HG03045 (cell line): Measurements from ENCODE around the gene COA6.

Experiments
- ATAC-seq: cut with Tn5 transposase; IDR thresholded peaks from one replicate; pipeline ENCODE4 v1.9.1; 2021; ENCODE audit warnings: mild to moderate bottlenecking, moderate library complexity; ENCODE audit not compliant: unreplicated experiment

Gene COA6, protein sequence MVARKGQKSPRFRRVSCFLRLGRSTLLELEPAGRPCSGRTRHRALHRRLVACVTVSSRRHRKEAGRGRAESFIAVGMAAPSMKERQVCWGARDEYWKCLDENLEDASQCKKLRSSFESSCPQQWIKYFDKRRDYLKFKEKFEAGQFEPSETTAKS

DNA sequence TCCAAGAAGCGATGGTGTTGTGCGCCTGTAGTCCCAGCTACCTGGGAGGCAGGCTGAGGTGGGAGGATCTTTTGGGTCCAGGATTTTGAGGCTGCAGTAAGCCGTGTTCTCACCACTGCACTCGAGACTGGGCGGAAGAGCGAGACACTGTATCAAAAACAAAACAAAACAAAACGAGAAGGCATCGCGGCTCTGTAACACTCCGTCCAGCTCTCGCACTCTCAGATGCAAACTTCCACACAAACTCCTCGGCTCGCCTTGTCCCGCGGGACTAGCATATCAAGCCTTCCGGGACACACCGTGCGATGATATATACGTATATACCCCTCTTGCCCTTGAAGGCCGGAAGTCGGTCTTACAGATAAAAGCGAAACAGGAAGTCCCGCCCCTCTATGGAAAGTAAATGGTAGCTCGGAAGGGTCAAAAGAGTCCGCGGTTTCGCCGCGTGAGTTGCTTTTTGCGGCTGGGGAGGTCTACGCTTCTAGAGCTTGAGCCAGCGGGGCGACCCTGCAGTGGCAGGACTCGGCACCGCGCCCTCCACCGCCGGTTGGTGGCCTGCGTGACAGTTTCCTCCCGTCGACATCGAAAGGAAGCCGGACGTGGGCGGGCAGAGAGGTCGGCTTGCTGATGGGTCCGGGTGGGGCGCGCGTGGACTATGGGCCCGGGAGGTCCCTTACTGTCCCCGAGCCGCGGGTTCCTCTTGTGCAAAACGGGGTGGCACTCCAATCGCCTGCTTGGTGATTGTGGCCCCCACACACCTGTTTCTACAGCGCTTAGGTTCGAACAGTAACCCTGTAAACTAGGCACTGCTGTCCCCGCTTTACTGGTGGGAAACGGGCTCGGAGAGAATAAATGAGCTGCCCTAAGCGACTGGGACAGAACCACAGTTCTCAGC lies at the start of gene COA6:
COA6 (plus strand) TSS at position 393 of the 895 bp plus-strand sequence; CDS start at position 404, 11 bp downstream.
- peak; percentile 95 for ATAC-seq

DNA sequence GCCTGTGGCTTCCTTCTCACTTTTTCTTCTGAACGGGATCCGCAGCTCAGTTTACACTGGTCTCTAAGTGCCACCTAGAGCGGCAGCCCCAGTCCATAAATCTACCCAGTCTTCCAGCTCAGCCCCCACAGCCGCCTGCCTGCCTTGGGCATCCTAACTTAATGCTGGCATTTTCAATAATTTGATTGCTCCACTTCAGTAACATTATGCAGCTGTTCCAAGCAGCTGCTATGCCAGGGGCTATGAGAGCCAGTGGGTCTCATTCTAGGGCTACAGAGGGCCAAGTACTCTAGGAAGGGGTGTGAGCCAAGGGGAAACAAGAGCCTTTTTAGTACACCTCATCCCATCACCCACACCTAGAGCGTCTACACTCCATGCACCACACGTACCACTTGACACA lies 48.4 kb upstream of the COA6 start:
- no peak for ATAC-seq

DNA sequence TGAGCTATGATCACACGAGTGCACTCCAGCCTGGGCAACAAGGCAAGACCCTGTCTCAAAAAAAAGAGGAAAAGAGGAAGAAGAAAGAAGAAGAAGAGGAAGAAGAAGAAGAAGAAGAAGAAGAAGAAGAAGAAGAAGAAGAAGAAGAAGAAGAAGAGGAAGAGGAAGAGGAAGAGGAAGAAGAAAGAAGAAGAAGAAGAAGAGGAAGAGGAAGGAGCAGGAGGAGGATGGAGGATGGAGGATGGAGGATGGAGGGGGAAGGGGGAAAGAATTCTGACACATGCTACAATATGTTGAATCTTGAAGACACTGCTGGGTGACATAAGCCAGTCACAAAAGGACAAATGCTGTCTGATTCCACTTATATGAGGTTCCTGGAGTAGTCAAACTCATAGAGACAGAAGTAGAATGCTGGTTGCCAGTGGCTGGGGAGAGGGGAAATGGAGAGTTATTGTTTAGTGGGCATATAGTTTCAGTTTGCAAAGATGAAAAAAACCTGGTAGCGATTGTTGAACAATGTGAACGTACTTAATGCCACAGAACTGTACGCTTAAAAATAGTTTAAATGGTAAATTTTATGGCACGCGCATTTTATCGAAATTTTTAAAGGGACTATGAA lies 47.3 kb upstream of the COA6 start:
- ATAC-seq: peak; percentile 13

DNA sequence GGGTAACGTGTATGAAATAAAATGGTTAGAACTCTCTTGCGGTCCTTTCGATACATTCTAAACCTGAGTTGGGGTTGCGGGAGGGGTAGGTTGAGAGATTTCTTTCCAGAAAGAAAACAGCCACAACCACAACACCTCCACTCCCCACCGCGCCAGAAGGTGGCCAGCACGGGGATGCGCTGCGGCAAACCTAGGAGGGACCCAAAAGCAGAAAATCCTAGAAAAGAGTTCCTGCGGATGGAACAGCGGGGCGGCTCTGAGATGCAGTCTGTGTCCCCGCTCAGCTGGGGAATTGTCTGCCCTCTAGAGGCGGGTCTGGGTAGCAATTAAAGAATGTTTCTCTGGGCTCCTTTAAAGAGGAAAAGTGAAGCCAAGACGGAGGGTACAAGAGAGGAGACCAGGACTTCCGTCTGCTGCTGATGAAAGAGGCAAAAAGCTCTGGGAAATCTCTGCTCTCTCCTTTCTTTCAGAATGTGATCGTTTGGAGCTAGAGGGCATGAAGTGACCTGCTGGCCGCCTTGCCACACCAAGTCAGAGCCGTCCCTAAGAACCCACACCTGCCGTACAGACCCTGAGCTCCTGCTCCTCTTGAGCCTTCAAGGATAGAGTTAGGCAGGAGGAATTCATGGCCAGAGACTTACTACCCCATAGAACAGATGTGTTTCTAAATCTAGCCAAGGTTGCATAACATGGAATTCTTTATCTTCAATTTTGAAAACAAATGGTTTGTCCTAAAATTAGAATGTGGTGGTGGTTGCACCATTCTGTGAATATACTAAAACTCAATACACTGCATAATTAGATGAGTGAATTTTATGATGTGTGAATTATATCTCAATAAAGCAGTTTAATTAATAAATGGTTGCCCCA lies 46.5 kb upstream of the COA6 start:
- peak; percentile 77 for ATAC-seq

DNA sequence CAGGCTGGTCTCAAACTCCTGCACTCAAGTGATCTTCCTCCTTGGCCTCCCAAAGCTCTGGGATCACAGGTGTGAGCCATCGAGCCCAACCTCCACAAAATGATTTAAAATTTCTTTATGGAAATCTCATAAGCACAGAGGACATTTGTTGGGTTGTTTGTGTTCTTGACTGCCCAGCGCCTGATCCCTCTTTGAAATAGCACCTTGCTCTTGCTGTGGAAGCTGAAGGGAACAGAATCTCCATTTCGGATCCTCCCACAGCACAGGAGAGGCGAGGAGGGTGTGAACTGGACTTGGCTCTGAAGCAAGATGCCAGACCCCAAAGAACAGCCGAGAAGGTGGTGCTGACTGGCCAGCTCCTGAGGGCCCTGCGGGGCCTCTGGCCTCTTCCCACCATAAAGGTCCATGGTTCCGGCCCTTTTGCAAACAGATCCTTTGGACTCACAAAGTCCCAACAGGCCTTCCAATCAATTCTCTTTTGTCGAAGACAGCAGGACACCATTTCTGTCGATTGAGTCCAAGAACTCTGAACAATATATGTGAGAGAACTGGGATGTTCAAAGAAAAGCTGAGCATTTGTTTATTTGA lies 45.6 kb upstream of the COA6 start:
- ATAC-seq: no peak

DNA sequence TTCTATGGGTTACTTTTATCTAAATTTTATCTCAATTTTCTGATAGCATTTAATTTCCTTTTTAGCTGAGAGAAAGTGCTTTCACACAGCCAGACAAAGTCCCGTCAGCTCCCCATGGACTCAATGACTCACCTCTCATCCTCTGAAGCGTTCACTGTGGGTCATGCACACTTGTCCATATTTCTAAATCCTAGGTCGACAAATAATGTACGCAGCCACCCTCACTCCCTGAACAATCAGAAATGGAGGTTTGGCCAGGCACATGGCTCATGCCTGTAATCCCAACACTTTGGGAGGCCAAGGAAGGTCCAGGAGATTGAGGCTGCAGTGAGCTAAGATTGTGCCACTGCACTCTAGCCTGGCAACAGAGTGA lies 42.4 kb upstream of the COA6 start:
- ATAC-seq: no peak

DNA sequence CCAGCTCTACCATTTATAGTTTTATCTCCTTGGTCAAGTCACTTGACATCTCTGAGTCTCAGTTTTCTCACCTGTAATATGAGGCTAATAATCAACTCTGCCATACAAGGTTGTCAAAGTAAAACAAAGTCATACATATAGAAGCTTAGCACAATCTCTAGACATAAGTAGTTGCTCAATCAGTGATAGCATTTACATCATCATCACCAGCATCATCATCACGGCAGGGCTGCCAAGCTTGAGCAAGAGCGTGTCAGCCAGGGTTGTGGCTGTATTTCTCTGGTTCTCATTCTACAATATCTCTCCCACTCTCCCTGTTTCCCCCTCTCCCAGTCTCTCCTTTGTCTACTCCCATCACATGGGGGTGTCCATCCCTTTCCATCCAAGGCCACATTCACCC lies 41.7 kb upstream of the COA6 start:
- no peak for ATAC-seq

DNA sequence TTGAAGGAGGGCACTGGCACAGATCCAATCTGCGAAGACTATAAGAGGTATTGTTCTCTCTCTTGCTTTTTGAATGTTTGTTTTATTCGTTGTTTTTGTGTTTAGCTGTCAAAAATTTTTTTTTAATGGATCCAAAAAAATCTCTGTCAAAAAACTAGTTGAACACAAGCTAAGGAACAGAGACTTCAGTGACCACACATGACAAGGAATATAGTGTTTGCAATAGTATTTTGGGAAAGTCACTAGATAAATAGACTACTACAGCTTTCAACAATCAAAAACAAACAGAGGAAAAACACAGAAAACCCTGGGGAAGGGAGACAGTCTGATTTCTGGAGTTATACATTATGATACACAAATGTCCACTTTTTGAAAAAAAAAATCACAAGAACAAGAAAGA lies 36.9 kb upstream of the COA6 start:
- ATAC-seq: no peak

DNA sequence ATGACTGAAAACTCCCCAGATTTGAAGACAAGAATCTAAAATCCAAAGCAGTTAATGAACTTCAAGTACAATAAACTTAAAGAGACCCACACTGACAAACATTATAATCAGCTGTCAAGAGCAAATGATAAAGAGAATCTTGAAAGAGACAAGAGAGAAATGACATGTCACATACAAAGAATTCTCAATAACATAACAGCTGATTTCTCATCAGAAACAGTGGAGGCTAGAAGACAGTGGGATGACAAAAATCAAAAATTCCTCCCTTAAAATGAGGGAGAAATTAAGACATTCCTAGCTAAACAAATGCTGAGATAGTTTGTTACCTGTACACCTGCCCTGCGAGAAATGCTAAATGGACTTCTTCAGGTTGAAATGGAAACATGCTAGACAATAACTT lies 36.0 kb upstream of the COA6 start:
- no peak for ATAC-seq

DNA sequence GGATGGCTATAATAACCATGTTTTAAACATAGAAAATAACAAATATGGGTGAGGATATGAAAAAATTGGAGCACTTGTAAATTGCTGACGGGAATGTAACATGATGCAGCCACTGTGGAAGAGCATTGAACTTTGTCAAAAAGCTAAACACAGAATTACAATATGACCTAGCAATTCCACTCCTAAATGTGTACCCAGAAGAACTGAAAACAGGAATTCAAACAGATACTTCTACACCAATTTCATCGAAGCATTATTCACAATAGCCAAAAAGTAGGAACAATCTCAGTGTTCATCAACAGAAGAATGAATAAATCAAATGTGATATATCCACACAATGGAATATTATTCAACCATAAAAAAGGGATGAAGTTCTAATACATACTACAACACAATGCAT lies 32.7 kb upstream of the COA6 start:
- no peak for ATAC-seq

DNA sequence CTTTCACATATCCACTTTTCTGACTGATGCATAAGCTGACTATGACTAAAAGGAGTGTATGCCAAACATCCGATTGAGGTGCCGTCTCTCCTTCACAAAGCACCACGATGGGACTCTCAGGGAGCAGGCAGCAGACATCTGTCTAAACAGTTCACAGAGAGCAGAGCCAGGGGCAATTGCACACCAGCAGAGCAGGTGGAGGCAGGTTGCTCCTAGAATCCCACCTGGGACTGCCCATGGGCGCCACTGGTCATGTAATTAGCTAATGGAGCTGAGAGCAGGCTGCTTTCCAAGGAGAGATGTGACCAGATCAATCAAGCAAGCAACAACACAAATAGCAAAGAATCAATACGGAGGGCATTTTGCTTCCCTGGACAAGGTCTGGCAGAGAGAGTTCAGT lies 30.5 kb upstream of the COA6 start:
- ATAC-seq: no peak

DNA sequence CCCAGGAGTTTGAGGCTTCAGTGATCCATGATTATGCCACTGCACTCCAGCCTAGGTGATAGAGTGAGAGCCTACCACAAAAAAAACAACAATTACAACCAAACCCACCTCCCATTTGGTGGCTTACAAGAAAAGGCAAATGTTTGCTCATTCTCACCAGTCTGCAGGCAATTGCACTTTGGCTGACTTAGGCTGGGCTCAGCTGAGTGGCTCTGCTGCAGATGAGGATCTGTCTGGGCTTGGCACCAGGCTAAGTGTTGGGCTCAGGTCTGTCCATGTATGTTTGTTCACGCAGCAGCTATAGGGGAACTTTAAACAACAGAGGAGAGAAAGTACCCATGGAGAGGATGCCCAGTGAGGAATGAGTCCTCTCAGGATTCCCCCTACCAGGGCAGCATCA lies 28.0 kb upstream of the COA6 start:
- no peak for ATAC-seq

DNA sequence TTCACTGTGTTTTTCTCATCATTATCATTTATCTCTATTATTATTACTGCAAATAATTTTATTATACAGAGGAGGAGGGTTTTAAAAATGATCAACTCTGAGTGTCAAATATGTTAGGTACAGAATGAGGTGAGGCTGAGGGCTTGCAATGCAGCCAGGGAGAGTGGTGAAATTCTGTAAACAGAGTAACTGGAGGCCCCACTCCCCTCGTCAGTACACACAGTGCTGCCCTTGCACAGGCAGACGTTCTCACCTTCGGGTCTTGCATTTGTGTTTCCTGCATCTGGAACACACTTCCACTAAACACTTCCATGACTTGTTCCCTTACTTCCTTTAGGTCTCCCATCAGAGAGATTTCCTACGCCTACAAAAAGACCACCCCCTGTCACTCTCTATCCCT lies 24.3 kb upstream of the COA6 start:
- ATAC-seq: no peak

DNA sequence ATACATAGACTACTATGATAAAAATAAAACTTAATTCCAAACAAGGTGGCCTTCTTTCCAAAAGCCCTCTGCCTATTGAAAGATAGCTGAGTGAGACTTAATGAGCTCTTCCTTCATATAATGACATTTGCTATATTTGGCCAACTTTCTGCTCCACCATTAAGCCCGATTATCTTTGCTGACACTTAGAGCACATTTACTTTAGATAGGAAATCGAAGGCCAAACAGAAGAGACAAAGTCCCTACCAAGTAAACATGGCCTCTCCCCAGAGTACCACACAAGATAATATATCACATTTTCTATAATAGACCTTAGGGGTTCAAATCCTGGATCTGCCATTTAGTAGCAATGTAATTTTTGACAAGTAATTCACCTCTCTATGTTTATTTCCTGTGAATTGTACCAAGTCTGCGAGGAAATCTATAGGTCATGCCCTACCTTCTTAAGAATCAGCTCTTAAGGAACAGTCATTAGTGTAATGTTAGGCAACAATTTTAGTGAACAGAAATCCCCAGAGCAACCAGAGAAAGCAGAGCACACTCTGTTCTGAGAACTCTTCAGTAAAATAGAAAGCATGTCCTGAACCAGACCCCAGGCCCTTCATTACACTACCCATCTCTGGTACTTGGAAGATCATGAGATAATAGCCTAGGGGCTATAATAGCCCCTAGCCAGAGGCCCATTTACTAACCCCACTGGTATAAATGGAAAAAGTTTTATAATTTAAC lies 17.3 kb upstream of the COA6 start:
- ATAC-seq: no peak

DNA sequence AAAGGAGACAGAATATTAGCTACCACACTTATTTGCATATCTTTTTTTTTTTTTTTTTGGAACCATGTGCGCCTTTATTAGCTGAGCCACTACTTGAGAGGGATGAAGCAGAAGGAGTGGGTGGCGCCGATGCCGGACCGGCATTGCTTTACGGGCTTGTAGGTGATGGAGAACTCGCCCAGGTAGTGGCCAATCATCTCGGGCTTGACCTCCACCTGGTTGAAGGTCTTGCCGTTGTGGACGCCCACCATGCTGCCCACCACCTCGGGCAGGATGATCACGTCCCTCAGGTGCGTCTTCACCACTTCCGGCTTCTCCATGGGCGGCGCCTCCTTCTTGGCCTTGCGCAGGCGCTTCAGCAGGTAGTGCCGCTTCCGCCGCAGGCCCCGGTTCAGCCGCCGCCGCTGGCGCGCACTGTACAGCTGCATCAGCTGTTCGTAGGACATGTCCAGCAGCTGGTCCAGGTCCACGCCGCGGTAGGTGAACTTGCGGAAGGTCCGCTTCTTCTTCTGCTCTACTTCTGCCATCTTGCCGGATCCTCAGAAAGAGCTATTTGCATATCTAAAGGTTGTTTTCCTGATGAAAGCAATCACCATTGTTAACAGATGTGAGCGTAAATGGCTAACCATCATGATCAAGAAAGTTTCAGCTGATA lies 16.5 kb upstream of the COA6 start:
- ATAC-seq: peak; percentile 68

DNA sequence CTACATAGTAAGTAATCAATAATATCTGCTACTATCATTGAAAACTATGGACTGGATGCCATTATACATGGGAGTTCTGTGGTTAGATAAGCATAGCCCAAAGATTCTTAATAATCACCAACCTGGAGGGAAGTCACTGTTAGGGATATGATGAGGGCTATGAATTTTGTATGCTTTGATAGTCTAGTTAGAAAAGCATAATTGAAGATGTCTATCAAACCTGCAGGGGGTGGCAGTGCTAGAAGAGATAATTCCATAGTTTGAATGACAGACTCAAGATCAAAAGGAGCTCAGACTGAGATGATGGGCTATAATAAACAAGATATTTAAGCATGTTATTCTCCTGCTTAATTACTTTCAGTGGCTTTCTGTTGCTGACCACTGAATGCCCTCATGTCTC lies 15.4 kb upstream of the COA6 start:
- no peak for ATAC-seq

DNA sequence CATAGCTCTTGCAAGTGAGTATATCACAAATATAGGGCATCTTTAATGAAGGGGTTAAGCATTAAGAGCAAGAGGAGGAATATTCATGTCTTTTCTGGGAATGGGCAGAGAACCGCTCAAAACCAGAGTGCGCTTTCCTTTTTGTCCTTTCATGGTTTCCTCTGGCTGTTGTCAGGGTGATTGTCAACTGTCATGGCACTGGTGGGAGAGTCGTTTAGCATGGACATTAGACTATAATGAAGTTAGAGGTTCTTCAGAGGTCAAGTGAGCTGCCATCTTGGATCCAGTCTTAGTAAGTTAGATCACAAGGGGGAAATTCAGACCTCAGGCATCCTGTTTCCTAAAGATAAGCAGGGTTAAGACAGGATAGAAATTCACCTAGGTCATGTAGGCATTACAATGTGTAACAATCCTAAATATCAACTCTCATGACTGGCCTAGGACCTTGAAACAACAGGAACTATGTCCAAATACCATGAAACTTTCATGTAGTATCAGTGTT lies 12.1 kb upstream of the COA6 start:
- no peak for ATAC-seq

DNA sequence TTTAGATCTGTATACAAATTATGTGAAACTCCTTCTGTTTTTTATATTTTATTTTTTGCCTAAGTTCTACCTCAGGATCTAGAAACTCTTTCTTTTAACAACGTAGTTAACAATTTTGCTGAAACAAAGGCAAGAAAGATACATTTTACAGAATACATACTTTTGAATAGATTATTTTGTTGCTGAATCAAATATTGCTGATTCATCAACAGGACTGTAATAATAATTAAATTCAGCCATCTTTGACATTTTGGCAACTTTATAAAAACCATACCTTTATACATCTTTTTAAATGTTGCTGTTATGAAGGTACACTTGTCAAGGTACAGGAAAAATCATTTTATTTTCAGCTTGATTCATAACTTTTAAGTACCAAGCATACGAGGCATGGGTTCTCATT lies 10.7 kb upstream of the COA6 start:
- ATAC-seq: no peak

DNA sequence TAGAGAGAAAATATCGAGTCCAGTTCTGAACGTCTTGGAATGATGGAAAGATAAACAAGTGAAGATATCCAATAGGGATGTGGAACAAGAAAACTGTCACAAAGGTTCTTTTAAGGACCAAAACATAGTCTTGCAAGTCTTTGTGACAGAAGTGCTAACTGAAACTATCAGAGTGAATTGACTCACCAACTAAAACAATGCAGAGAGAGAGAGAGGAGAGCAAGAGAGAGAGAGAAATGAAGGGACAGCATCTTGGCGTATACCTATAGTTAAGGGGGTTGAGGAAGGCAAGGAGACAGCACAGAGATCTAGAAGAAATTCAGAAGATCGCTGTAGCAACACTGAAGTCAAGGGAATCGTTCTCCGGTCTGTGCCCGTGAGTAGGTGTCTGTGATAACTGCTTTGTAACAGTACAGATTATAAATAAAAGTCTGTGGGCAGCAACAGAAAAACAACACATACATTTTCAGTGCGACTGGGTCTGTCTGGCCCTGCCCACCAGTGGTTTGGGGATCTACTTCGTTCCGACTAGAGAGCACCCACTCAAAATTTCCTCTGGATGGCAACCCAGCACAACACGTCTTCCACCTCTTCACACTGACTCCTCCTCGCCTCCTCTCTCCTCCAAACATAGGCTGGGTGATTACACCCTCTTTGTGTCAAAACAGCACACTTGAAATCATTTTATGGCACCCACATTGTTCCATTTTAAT lies 4.8 kb upstream of the COA6 start:
- ATAC-seq: no peak
